HG03521 (cell line): ENCODE measurements around the gene PDE4D.

Experiments
- ATAC-seq: cut with Tn5 transposase; IDR thresholded peaks from one replicate; pipeline ENCODE4 v1.9.1; 2021; ENCODE audit warnings: mild to moderate bottlenecking, moderate library complexity; ENCODE audit not compliant: unreplicated experiment

PDE4D gene

DNA sequence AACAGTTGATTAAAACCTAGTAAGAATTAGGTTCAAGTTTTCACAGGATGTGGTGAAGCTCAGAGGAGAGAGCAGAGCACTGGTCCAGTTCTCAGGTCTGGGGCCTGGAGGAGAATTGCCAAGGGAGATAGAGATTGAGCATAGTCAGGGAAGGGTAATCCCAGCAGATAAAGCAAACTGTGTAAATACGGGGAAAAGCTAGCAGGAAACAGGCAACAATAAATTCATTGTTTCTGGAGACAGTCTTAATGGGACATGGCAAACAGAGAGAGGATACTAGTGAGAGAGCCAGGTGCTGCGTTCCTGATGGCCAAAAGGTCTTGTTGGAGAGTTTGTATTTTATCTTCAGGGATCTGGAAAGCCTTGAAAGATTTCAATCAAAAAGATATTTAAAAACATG is 333.0 kb downstream of the PDE4D start:
- no peak for ATAC-seq

GRCh38 chr5:59559847-59560246 is 333.7 kb downstream of the PDE4D start:
- ATAC-seq, result no peak

- ATAC-seq, result no peak
Measured at GRCh38 chr5:59559323-59559722, 334.2 kb downstream of the PDE4D start.

- no peak for ATAC-seq
Measured at GRCh38 chr5:59558501-59558900, 335.0 kb downstream of the PDE4D start.

DNA sequence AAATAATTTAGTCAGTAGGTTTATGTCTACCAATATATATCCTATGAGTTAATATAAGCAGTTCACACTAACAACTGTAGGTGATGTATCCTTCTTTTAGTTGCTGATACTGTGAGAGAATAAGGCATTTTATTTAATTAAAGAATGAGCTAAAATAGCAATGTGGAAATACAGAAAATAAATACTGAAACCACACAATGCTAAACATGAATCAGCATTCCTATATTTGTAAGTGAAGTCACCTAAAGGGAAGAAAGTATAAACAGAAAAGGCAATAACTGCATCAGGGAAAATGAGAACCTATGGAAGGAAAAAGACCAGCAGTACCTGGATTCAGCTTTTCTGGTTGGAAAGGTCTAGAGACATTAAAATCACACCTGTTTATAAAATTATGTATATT is 336.0 kb downstream of the PDE4D start:
- ATAC-seq, result no peak

- ATAC-seq, result no peak
Measured at GRCh38 chr5:59555596-59555995, 337.9 kb downstream of the PDE4D start.

DNA sequence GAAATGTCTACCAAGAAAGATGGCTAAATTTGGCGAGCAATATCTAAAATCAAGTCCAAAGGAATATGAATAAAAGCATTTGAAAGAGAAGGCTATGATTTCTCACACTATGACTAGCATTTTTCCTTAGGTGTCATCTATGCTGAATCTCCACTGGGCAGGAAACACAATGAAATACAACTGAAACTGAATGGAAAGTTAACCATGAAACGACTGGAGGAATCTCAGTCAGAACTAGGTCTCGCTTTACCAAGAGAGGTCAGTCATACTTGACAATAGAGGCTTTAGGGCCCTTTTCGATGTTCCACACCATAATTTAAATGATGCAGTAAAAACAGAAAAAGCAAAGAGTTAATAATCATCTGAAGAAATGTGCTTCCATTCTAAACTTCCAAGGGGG is 339.0 kb downstream of the PDE4D start:
- no peak for ATAC-seq

DNA sequence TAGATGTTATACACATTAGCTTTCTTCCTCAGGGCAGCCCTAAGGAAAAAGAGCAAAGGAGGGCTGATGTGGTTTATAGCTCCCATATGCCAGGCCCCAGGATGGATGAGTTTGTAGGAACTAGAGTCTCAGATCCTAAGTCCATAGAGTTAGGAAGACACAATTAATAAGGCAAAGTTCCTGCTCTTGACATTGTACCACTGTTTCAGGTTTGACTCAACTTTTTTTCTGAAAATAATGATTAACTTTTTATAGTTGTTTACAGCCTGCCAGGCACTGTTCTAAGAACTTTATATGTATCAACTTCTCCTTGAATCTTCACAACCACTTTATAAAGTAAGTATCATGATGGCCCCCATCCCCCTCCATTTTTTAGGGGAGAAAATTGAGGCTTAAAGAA is 339.5 kb downstream of the PDE4D start:
- no peak for ATAC-seq

GRCh38 chr5:59548807-59549357 is 344.6 kb downstream of the PDE4D start:
- no peak for ATAC-seq

- no peak for ATAC-seq
Measured at GRCh38 chr5:59547731-59548130, 345.8 kb downstream of the PDE4D start.

- no peak for ATAC-seq
Measured at GRCh38 chr5:59544573-59544972, 349.0 kb downstream of the PDE4D start.

DNA sequence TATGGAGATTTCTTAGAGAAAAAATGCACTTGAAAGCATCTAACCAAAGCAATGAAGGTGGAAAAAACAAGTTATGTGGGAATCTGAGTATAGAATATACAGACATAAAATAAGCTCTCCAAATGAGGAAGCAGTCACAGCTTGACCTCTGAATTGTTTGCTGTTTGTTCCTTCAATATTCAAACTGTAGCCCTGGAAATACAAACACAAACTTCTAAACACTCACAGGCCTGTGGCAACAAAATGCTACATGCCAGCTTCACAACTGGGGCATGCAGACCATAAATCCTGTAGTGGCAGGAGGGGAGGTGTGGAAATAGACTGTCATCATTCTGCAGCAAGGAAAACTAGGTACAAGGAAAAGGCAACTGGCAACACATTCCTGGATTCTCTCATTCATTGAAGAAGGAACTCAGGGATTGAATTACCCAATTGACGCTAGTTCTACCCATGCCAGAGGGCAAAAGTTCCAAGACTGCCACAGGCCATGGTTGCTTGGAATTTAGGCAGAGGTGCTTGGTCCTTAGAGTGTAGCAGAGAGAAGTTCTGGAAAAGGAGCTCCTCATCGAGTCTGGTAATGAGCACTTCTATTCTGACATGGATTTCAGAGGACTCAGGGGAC is 349.6 kb downstream of the PDE4D start:
- ATAC-seq, result no peak

- ATAC-seq, result no peak
Measured at GRCh38 chr5:59542851-59543820, 350.4 kb downstream of the PDE4D start.

GRCh38 chr5:59542306-59542705 is 351.2 kb downstream of the PDE4D start:
- ATAC-seq, result no peak

DNA sequence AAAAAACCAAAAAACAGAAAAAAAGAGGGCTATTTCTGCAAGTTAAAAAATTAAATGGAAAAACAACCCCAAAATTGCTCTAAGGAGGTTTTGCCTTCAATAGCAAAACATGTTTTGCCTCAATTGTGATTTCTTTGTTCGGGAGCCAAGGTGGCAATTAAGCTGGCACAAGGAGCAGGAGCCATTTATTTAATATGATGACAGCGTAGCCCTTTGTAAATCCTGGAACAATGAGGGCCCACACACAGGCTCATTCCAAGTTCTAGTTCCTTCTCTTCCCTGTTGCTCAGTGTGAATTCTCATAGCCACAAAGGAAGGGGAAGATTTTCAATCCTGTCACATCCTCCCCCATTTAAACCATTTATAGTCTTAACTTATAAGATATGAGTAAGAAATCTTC is 353.2 kb downstream of the PDE4D start:
- ATAC-seq, result no peak

- ATAC-seq, result no peak
Measured at GRCh38 chr5:59538750-59539121, 354.8 kb downstream of the PDE4D start.

GRCh38 chr5:59537961-59538749 is 355.4 kb downstream of the PDE4D start:
- ATAC-seq, result no peak

GRCh38 chr5:59536875-59537274 is 356.7 kb downstream of the PDE4D start:
- ATAC-seq, result no peak

DNA sequence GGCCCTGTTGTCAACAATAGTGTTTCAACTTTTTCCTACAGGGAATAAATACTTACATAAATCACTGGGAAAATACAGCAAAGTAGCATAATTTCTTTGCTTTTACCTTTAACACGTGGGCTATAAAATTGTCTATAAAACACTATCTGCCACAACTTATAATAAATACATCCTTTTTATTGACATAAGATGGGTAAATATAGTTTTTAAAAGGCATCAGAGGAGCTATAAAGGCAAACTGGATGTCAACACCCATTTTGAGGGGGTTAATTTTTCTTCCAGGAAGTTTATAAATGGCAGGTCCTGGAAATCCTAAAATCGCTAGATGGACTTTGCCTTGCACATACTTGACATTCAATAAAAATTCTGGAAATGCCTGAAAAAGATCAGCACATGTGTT is 358.0 kb downstream of the PDE4D start:
- ATAC-seq, result no peak

DNA sequence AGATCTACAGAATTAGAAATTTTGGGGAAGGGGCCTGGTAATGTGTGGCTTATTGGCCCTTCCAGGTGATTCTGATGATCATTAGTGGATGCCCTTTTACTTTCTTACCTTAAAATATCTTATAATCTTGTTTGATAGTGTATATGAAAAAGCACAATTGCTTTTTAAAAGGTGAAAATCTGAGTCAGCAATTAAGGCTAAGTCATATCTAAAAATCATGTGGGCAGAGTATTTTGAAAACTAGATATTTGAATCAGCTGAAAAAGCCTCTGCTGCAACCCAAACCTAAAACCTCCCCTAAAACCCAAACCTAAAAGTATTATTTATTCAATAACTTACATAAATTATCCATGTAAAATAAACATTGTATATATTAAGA is 359.8 kb downstream of the PDE4D start:
- ATAC-seq, result no peak

DNA sequence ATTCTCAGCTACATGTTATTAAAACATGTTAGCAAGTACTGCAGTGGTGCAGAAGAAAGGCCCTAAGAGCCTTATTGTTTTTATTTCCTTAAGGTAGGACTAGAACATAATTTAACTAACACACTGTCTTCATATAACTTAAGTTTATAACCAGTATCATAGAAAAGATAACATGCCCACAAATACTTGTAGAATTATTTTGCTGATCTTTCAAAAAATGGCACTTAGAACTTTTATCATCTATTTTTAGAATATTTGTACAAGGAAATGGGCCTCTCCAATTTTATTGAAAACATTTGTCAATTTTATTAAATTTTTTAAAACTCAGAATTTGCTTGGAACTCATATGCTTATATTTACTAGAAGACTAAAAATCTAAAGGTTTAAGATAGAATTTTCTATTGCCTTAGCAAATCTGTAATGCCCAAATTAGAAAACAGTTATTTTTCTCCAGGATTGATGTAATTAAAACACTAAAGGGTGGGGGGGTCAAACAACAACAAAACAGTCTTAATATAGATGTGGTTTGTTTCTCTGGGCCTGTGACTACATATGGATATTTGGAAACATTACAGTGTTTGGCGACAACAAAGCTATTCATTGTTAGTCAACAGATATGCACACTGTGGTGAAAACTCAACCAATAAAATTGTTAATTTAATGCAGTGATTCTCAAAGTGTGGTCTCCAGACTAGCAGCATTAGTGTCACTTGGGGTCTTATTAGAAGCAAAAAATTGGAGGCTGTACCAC is 360.4 kb downstream of the PDE4D start:
- ATAC-seq, result no peak
